H9 (cell line): ENCODE data around the gene NAA20. TPM values are rescaled to one million over a fixed set of nuclear protein-coding genes. Genes with fewer than 3 reads are reported as not detected.

Experiments used
- DNase-seq: peaks from one replicate; pipeline ENCODE4 v3.0.0-alpha.2; 2017
- H2AFZ ChIP-seq: one replicate; pipeline ENCODE4 v1.6.1; 2013; ENCODE audit warnings: mild to moderate bottlenecking, low read length, control low read depth, moderate library complexity
- H2AK5ac ChIP-seq: 2 replicates; pipeline ENCODE4 v1.6.1; 2013; ENCODE audit warnings: low read length, control low read depth, mixed read lengths; ENCODE audit not compliant: insufficient read length
- H2BK120ac ChIP-seq: one replicate; pipeline ENCODE4 v1.6.1; 2013; ENCODE audit warnings: low read depth, mild to moderate bottlenecking, low read length, control low read depth, inconsistent platforms; ENCODE audit not compliant: poor library complexity, severe bottlenecking
- H2BK12ac ChIP-seq: 2 replicates; pipeline ENCODE4 v1.6.1; 2013; ENCODE audit warnings: low read length, control low read depth, mixed read lengths, low read depth; ENCODE audit not compliant: insufficient read length
- H2BK15ac ChIP-seq: 2 replicates; pipeline ENCODE4 v1.6.1; 2013; ENCODE audit warnings: low read depth, low read length, control low read depth
- H2BK20ac ChIP-seq: one replicate; pipeline ENCODE4 v1.6.1; 2013; ENCODE audit warnings: low read depth, mild to moderate bottlenecking, low read length, control low read depth, inconsistent platforms; ENCODE audit not compliant: poor library complexity, severe bottlenecking
- H2BK5ac ChIP-seq: 2 replicates; pipeline ENCODE4 v1.6.1; 2013; ENCODE audit warnings: low read length, control low read depth, mixed read lengths; ENCODE audit not compliant: insufficient read length
- H3K14ac ChIP-seq: 2 replicates; pipeline ENCODE4 v1.6.1; 2013; ENCODE audit warnings: low read length, control low read depth; ENCODE audit not compliant: insufficient read depth
- H3K18ac ChIP-seq: 2 replicates; pipeline ENCODE4 v1.6.1; 2013; ENCODE audit warnings: low read depth, mild to moderate bottlenecking, mixed read lengths, low read length, control low read depth; ENCODE audit not compliant: insufficient read length
- H3K23ac ChIP-seq: 2 replicates; pipeline ENCODE4 v1.6.1; 2013; ENCODE audit warnings: low read length, control low read depth, mixed read lengths, low read depth; ENCODE audit not compliant: insufficient read length
- H3K23me2 ChIP-seq: 2 replicates; pipeline ENCODE4 v1.6.1; 2013; ENCODE audit warnings: low read depth, mild to moderate bottlenecking, mixed read lengths, low read length, control low read depth; ENCODE audit not compliant: insufficient read length, poor library complexity, severe bottlenecking
- H3K27ac ChIP-seq: 2 replicates; pipeline ENCODE4 v1.5.1; 2013; ENCODE audit warnings: low read length, control low read depth, mixed read lengths, low read depth; ENCODE audit not compliant: insufficient read length
- H3K27me3 ChIP-seq: 2 replicates; pipeline ENCODE4 v1.6.1; 2013; ENCODE audit warnings: low read length, control low read depth, inconsistent platforms; ENCODE audit not compliant: insufficient read depth
- H3K4ac ChIP-seq: 2 replicates; pipeline ENCODE4 v1.6.1; 2013; ENCODE audit warnings: low read depth, mild to moderate bottlenecking, control low read depth, inconsistent platforms, low read length, moderate library complexity
- H3K4me1 ChIP-seq: 2 replicates; pipeline ENCODE4 v1.6.1; 2013; ENCODE audit warnings: low read length, control low read depth, inconsistent platforms; ENCODE audit not compliant: insufficient read depth
- H3K4me2 ChIP-seq: 2 replicates; pipeline ENCODE4 v1.6.1; 2013; ENCODE audit warnings: low read length, control low read depth, mixed read lengths; ENCODE audit not compliant: insufficient read length, insufficient read depth
- H3K56ac ChIP-seq: 2 replicates; pipeline ENCODE4 v1.6.1; 2013; ENCODE audit warnings: low read depth, mild to moderate bottlenecking, mixed read lengths, low read length, control low read depth; ENCODE audit not compliant: insufficient read length
- H3K79me1 ChIP-seq: 2 replicates; pipeline ENCODE4 v1.6.1; 2013; ENCODE audit warnings: low read depth, mild to moderate bottlenecking, moderate library complexity, low read length, control low read depth, inconsistent platforms; ENCODE audit not compliant: insufficient read depth, poor library complexity, severe bottlenecking
- H3K79me2 ChIP-seq: 2 replicates; pipeline ENCODE4 v1.6.1; 2013; ENCODE audit warnings: low read length, control low read depth, inconsistent platforms; ENCODE audit not compliant: insufficient read depth
- H3K9ac ChIP-seq: 2 replicates; pipeline ENCODE4 v1.6.1; 2013; ENCODE audit warnings: low read length, control low read depth, mixed read lengths; ENCODE audit not compliant: insufficient read length; ENCODE audit errors: extremely low read depth
- H3K9me3 ChIP-seq: one replicate; pipeline ENCODE4 v1.6.1; 2013; ENCODE audit warnings: low read depth, low read length, inconsistent platforms; ENCODE audit not compliant: control insufficient read depth
- H3T11ph ChIP-seq: one replicate; pipeline ENCODE4 v1.6.1; 2013; ENCODE audit warnings: mild to moderate bottlenecking, low read length, control low read depth, inconsistent platforms
- H4K20me1 ChIP-seq: one replicate; pipeline ENCODE4 v1.6.1; 2013; ENCODE audit not compliant: control insufficient read depth, insufficient read length, insufficient read depth
- H4K5ac ChIP-seq: 2 replicates; pipeline ENCODE4 v1.6.1; 2013; ENCODE audit warnings: low read depth, mild to moderate bottlenecking, mixed read lengths, low read length, control low read depth; ENCODE audit not compliant: insufficient read length
- H4K8ac ChIP-seq: replicated peaks from 2 replicates; pipeline ENCODE4 v1.6.1; 2013; ENCODE audit warnings: low read length, control low read depth, mixed read lengths, low read depth; ENCODE audit not compliant: insufficient read length
- H4K91ac ChIP-seq: 2 replicates; pipeline ENCODE4 v1.6.1; 2013; ENCODE audit warnings: low read depth, mild to moderate bottlenecking, moderate library complexity, mixed read lengths, low read length, control low read depth; ENCODE audit not compliant: insufficient read length
- H3K27ac Mint-ChIP-seq, 3 experiments: 2 replicates in 2 of 3; 3 replicates in 1 of 3; pipeline ENCODE4 v1.8.0; 2020 to 2021; ENCODE audit warnings: mixed read lengths in 3 of 3, mild to moderate bottlenecking in 1 of 3, moderate library complexity in 1 of 3
- H3K27me3 Mint-ChIP-seq: 2 replicates; pipeline ENCODE4 v1.8.0; 2021; ENCODE audit warnings: low read depth, mild to moderate bottlenecking, moderate library complexity, mixed read lengths
- H3K36me3 Mint-ChIP-seq, 3 experiments: 2 replicates in 2 of 3; 3 replicates in 1 of 3; pipeline ENCODE4 v1.8.0; 2020 to 2021; ENCODE audit warnings: low read depth in 3 of 3, mixed read lengths in 3 of 3; ENCODE audit not compliant: insufficient read depth in 1 of 3
- H3K4me1 Mint-ChIP-seq, 2 experiments: 2 replicates each; pipeline ENCODE4 v1.8.0; 2020; ENCODE audit warnings: mixed read lengths in 2 of 2
- H3K4me3 Mint-ChIP-seq, 2 experiments: 2 replicates in 1 of 2; 3 replicates in 1 of 2; pipeline ENCODE4 v1.8.0; 2020 to 2021; ENCODE audit warnings: mild to moderate bottlenecking in 2 of 2, mixed read lengths in 2 of 2, moderate library complexity in 1 of 2
- H3K9me3 Mint-ChIP-seq, 2 experiments: 2 replicates in 1 of 2; 3 replicates in 1 of 2; pipeline ENCODE4 v1.8.0; 2020; ENCODE audit warnings: mild to moderate bottlenecking in 2 of 2, mixed read lengths in 2 of 2, moderate library complexity in 1 of 2
- CTCF ChIP-seq: fragments of 200-600 bp; sonication (generic); conservative IDR thresholded peaks from 3 replicates; pipeline ENCODE4 v1.8.0; 2021; ENCODE audit warnings: antibody characterized with exemption, mild to moderate bottlenecking
- WGBS: extraction: QIAGEN DNeasy Blood & Tissue Kit; methylation state at CpG from one replicate; pipeline ENCODE4 v1.1.7; 2013; ENCODE audit warnings: missing lambda C conversion rate, low lambda C conversion rate, mixed read lengths; ENCODE audit not compliant: insufficient read length; ENCODE audit errors: extremely low coverage; 5-methylcytosine and 5-hydroxymethylcytosine counted together
- total RNA-seq: library from RNA; stranded (reverse); gene quantifications from 2 replicates; pipeline ENCODE4 v1.2.1, GENCODE V29; 2021

Gene NAA20
- total RNA-seq, 1 experiment from 2014 or later: 48.1 TPM

DNA sequence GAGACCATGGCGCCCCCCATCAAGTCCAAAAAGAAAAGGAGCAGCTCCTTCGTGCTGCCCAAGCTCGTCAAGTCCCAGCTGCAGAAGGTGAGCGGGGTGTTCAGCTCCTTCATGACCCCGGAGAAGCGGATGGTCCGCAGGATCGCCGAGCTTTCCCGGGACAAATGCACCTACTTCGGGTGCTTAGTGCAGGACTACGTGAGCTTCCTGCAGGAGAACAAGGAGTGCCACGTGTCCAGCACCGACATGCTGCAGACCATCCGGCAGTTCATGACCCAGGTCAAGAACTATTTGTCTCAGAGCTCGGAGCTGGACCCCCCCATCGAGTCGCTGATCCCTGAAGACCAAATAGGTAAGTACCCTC, 41.7 kb upstream of the NAA20 start:
- Histone ChIP-seq H3K4me1 (0 out of 2 replicates have a peak, but pooled peaks cover 4% of the 10 kb centered on the region), H3K23ac (no peak overlapping the region), H2BK20ac (no peak overlapping the region), H3K56ac (no peak overlapping the region), H3K27ac (no peak overlapping the region), H3K18ac (no peak overlapping the region), H2BK120ac (no peak overlapping the region), H2AFZ (no peak overlapping the region), H3T11ph (no peak overlapping the region), H2BK12ac (no peak overlapping the region), H3K79me1 (no peaks in the 10 kb centered on the region), H3K4ac (no peak overlapping the region), H3K4me2 (no peak overlapping the region), H3K9ac (no peak overlapping the region), H3K27me3 (no peaks in the 10 kb centered on the region), H2BK5ac (no peak overlapping the region), H4K91ac (no peak overlapping the region), H4K8ac (no peak overlapping the region), H3K9me3 (no peaks in the 10 kb centered on the region), H2BK15ac (no peak overlapping the region), H3K23me2 (no peaks in the 10 kb centered on the region), H3K79me2 (no peaks in the 10 kb centered on the region), H2AK5ac (no peak overlapping the region), H4K5ac (no peak overlapping the region), H4K20me1 (peaks cover 7% of the 10 kb centered on the region), H3K14ac (no peak overlapping the region)
- WGBS: no CpG with 5 or more reads among the region's 18 CpGs
- Mint-ChIP-seq H3K4me3 (no peak overlapping the region), H3K27ac (no peak overlapping the region), H3K36me3 (no peaks in the 10 kb centered on the region), H3K27me3 (no peaks in the 10 kb centered on the region; the same call in none of the 2 replicates), H3K4me1 (peaks cover 7 to 14% of the 10 kb centered on the region in 2 experiments), H3K9me3 (no peaks in the 10 kb centered on the region)
- no peak for DNase-seq
- TF ChIP-seq CTCF: no peak
